RWPE1 (cell line): ENCODE measurements around the gene F13B.
"Not testable (repeated sequence)": the region's sequence is repeated elsewhere in the genome, so short reads cannot be mapped to it uniquely, and the experiment has no call there.

ENCODE experiments used
- CTCF ChIA-PET: fragments of 350-600 bp; sonication (Branson Sonifier 250); formaldehyde crosslinking; extraction: SDS; loops from one replicate; lab custom pipeline; 2021; lab: Yijun Ruan, JAX
- POLR2A ChIA-PET: fragments of 400-600 bp; formaldehyde crosslinking; extraction: SDS; loops from one replicate; lab custom pipeline; 2020; ENCODE audit warnings: antibody characterized with exemption; ENCODE audit not compliant: low non-redundant PET; lab: Yijun Ruan, JAX
- DNase-seq: peaks from one replicate; pipeline ENCODE4 v3.0.0; 2012; ENCODE audit warnings: low spot score
- H3K27ac ChIP-seq: fragments of 450-650 bp; 2 replicates; pipeline ENCODE4 v1.5.1; 2017
- CTCF ChIP-seq: fragments of 450-650 bp; conservative IDR thresholded peaks from 2 replicates; pipeline ENCODE4 v1.5.1; 2017; ENCODE audit warnings: low read depth, mild to moderate bottlenecking

The F13B gene

GRCh38 chr1:196993916-196994315, 73.1 kb downstream of the F13B start:
- no peak for TF ChIP-seq CTCF
- ChIA-PET POLR2A (no interaction called here), CTCF (no interaction called here)
- H3K27ac ChIP-seq = no peak overlapping the region
- no peak for DNase-seq

- POLR2A ChIA-PET, CTCF ChIA-PET, DNase-seq, H3K27ac ChIP-seq: not testable (repeated sequence)
Measured at GRCh38 chr1:196991919-196992651, 75.0 kb downstream of the F13B start.
